Muscle of arm (tissue), 12 donors: Measurements from ENCODE around the gene TRIOBP. TPM values are rescaled to one million over a fixed set of nuclear protein-coding genes. Genes with fewer than 3 reads are reported as not detected.
"Not testable (repeated sequence)": the region's sequence is repeated elsewhere in the genome, so short reads cannot be mapped to it uniquely, and the experiment has no call there.

Experiments used
- DNase-seq: peaks from one replicate; pipeline ENCODE4 v3.0.0-alpha.2; 2013
- polyA plus RNA-seq, 12 donors: library from polyadenylated mRNA; unstranded; fragments of 120-200 nt; gene quantifications; one replicate each; pipeline ENCODE4 v1.2.1, GENCODE V29; 2013; ENCODE audit not compliant: insufficient read length in 12 of 12

The TRIOBP gene
- polyA plus RNA-seq, 12 donors, result 33.8 to 64.5 (median 39.2) TPM; not detected in 1

DNA sequence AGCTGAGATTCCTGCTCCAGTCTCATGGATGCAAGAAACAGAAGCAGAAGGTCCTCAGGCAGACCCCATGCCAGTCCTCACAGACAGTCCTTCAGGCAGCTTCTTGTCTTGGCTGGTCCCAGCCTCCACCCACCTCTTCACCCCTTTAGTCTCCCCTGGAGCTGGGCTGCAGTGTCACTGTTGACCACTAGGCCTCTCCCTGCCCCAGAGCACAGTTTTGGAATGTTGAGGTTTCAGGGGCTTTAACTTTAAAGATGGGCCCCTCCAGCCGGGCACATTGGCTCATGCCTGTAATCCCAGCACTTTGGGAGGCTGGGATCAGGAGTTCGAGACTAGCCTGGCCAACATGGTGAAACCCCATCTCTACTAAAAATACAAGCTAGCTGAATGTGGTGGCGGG, 71.4 kb downstream of the TRIOBP start:
- DNase-seq, result no peak

DNA sequence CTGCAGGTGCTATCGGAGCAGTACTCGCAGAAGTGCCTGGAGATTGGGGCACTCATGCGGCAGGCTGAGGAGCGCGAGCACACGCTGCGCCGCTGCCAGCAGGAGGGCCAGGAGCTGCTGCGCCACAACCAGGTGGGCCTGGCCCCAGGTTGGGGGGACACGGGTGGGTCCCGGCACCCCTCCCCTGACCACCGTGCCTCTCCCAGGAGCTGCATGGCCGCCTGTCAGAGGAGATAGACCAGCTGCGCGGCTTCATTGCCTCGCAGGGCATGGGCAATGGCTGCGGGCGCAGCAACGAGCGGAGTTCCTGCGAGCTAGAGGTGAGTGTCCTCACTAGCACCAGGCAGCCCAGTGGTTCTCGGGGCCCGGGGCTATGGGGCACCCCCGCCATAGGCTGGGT, 72.2 kb downstream of the TRIOBP start:
- DNase-seq, result no peak

DNA sequence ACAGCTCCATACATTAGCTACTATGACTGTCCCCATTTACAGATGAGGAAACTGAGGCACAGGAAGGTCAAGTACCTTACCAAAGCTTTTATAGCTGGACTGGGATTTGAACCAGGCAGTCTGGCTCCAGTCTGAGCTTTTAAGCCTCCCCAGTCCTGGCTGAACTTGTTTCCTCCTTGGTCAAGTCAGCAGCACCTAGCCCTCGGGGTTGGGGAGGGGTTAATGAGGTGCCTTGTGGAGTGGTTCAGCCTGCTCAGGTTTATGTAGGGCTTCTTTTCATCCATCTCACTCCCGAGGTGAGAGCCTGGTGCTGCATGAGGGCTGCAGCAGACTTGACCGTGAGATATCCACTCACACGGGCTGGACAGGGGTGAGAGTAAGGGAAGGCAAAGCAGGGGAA, 74.2 kb downstream of the TRIOBP start:
- DNase-seq, result no peak

DNA sequence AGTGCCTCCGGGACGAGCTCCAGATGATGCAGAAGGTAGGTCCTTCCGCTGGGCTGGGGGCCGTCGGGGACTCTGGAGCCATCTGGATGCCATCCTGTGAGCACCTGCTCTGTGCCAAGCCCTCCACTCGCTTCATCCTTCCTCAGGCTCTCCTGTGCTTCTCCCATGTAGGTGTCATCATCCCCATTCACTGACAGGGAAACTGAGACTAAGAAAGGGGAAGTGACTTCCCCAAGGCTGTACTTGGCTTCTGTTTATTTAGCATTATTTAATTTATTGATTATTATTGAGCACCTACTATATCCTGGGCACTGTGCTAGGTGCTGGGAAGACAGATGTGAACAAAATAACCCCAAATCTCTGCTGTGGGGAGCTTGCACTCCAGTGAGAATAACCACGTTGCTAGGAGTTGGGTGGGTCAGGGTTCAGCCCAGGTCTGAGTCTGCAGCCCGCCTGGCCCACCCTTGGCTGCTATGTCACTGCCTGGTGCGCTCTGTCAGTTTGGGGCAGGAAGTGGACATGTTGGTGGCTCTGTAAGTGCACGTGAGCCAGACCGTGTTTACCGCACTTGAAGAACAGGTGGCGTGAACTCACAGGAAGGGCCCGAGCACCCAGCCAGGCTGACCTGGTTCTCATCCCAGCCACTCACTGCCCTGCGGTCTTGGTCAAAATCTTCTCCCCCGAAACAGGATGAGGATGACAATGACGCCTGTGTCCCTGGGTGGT, 75.0 kb downstream of the TRIOBP start:
- DNase-seq, result no peak

DNA sequence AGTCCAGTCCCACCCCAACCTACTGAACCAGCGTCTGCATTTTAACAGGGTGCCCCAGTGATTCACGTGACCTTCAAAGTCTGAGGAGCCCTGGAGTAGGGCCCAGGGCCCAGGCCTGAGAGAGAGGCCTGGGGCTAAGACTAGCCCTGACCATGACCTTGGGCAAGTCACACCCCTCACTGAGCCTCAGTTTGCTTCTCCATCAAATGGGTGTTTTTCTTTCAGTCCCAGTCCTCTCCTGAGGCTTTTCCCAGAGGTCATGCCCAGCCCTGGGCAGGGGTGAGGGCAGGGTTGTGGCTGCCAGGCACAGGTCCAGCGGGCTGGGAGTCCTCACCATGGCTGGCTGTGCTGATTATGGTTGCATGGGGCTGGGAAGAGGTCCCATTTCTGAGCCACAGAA, 77.9 kb downstream of the TRIOBP start:
- DNase-seq, result no peak

DNA sequence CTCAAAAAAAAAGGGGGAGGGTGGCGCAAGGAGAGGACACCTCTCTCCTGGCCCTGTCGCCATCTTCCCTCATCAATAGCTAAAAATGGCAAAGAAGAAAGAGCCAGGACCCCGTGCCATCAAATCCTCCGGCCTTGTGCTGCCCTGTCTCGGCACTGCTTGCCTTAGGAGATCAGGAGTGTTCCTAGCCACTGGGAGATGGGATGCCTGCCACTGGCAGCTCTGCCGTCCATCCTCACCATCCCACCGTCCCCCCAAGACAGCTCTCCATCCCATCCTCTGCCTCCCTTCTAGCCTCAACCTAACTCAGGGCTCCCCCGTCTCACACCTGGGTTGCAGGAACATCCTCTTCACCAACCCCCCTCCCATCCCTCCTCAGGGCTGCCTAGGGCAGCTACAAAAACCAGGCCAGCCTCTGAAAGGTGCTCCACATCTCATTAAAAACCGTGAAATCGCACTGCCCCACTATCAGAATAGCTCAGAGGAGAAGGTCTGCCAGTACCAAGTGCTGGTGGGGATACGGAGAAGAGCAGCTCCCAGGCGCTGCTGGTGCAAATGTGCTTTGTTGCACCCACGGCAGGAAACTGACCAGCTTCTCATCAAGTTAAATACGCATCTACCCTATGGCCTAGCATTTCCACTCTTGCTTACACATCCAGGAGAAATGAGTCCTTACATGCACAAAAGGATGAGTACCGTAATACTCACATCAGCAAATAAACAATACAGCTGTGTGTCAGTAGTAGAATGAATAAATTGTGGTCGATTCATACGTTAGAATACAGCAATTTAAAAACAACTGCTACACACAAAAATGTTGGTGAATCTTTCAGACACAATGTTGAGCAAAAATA, 79.2 kb downstream of the TRIOBP start:
- no peak for DNase-seq

DNA sequence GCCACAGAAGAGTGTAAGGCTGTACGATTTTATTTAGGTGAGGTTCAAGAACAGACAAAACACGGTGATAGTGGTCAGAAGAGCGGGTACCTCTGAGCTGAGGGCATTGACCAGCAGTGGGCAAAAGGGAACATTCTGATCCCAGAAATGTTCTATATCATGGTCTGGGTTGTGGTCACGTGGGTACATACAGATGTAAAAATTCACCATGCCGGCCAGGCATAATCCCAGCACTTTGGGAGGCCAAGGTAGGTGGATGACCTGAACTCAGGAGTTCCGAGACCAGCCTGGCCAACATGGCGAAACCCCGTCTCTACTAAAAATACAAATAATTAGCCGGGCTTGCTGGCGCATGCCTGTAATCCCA, 79.8 kb downstream of the TRIOBP start:
- no peak for DNase-seq

DNA sequence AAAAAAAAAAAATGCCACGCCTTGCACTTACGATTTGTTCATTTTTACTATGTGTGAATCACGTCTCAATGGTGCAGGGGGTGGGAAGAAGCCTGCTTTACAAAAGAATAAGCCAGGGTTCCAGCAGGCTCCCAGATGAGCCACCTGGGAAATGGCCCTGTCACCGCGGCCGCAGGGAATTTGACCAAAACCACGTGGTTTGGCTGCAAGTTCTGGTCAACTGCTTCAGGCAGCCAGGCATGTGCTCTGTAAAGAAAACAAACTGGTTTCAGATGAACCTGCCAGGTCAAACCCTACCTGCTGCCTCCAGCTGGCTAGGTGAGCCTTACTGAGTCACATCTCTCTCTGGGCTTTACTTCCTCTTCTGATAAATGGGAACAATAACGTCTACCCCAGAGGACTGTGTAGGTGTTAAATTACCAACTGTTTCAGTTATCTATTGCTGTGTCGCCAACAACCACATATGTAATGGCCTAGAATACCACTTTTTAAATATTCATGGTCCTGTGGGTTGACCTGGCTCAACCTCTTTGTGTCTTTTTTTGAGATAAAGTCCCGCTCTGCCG, 80.4 kb downstream of the TRIOBP start:
- DNase-seq, result no peak

DNA sequence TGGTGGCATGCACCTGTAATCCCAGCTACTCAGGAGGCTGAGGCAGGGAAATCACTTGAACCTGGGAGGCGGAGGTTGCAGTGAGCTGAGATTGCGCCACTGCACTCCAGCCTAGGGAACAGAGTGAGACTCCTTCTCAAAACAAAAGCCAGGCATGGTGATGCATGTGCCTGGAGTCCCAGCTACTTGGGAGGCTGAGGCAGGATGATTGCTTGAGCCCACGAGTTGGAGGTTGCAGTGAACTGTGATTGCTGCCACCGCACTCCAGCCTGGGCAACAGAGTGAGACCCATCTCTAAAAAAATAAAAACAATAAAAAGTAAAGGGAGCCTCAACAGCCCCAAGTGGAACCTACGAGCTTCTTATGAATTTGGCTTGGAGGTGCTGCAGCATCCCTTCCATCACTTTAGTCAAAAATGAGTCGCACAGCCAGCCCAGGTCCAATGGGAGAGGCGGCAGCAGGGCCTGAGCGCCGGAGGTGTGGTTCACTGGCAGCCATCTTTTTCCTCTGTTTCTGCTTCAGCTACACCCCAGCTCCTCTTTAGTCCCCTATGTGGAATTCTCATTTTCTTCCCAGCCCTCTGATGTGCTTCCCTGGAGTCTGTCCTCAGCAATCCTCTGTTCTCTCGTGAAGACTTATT, 81.6 kb downstream of the TRIOBP start:
- DNase-seq, result no peak

DNA sequence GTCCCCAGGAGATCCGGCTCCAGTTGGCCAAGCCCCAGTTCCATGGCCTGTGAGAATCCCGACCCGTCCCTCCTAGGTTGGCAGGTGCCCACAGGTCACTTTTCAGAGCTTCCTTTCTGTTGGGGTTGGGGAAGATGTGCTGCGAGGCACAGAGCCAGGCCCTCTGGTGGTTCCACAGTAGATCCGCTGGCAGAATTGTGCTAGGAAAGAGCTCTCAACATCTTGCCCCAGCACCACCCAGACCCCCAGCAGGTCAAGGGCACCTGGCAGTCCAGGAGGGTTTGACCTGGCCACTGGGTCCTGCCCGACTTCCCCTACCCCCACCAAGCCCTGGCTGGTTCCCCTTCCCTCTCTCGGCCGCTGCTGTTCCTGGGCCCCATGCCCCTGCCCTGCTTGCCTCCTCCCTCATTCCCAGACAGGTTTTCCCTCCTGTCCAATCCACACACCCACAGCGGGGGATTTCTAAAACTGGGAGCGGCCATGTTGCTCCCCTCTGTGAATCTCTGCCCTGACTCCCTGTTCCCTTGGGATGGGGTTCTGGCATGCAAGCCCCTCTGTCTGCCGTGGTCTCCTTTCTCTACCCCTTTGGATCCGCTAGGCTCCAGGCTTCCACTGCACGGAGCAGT, 84.7 kb downstream of the TRIOBP start:
- no peak for DNase-seq

DNA sequence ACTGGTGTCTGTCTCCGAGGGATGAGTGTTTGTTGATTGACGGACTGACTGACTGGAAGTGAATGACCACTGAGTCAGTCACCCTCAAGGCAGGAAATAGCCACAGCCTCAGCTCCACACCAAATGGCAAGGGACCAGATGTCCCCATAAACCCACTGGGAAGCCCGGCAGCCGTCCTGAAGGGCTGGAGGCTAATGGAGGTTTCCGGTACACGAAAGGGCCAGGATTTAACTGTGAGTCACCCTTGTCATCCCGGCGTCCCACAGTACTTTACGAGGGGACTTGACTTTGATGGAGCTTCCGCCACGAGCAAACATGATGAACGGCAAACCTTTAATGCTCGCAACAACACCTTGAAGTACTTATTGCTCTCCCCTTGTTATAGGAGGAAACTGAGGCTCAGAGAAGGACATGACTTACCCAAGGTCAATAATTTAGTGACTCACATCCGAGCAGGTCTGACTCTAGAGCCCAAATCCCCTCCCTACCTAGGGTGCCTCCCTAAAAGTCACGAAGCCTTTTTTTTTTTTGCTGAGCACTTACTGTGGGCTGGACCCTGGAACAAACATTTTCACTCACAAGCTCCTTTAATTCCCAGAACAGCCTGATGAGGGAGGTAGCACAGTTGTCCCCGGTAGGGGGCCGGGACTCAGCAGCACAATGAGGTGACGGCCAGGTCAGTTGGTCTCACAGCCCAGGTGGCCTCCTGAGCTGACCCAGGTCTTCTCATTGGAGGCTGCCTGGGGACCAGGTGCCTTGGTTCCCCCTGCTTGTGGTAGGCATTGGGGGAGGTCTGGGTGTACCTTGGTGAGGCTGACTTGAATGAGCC, 85.7 kb downstream of the TRIOBP start:
- DNase-seq, result no peak

DNA sequence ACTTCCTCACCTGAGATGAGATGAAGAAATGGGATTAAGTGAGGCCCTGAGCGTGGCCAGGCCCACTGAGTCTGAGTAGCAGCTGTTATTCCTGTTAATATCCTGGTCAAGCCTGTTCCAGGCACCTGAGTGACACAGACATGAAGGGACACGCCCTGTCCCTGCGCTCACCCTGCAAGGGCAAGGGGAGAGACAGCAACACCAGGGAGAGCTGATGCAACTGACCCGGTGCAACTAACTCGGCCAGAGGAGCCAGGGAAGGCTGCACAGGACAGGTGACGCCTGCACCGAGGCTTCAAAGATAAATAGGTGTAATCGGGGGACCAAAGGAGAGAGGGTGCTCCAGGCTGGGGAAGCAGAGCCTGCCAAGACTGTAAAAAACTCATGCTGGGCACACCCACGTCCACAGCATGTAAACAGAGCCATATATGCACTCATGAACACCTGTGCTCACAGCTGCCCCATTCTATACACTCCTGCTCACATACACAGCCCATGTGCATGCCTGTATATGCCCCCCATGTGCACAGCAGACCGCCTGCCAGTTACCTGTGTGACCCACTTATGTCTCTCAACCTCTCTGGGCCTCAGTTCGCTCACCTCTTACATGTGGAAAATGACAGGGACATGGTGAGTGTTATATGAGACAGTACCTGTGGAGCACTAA, 88.1 kb downstream of the TRIOBP start:
- DNase-seq, result no peak

DNA sequence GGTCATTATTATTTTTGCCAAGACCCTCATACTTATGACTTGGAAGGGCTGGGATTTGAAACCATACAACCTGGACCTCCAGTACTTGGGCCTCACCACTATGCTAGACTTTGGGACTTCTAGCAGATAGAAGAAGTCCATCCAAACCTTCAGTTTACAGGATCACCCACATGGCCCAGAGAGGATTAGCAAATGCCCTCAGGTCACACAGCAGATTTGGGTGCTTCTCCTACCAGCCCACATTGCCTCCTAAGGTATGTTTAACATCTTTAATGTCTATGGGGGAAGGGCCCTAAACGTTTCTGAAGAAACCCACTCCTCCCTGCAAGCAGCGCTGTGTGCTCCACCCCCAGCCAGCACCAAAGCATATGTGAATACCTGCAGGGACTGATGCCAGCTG, 93.4 kb downstream of the TRIOBP start:
- DNase-seq, result no peak

DNA sequence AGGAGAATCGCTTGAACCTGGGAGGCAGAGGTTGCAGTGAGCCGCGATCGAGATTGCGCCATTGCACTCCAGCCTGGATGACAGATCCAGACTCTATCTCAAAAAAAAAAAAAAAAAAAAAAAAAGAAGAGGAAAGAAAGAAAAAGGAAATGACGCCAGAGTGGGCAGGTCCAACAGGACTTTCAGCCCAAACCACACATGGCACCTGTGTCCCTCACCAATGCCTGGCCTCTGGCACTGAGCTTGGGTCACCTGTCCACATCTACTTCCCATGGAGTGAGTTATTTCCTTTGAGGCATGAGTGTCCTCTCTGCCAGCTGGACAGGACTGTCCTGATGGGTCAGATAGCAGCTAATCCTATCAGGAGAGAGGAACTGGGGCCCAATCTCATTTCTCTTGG, 95.6 kb downstream of the TRIOBP start:
- DNase-seq, result no peak

DNA sequence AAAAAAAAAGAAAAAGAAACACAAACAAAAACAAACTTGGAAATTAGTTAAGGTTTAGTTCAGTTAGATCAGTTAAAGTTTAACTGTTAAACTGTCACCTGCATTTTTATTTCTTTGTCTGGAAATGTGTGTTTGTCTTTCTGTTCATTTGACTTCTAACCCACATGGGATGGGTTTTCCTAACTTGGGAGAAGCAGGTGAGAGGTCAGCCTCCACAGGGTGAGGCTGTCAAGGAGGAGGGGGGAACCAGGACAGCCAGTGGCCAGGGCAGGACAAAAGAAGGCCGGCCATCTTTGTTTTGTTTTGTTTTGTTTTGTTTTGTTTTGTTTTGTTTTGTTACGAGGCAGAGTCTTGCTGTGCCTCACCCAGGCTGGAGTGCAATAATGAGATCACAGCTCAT, 97.5 kb downstream of the TRIOBP start:
- no peak for DNase-seq

DNA sequence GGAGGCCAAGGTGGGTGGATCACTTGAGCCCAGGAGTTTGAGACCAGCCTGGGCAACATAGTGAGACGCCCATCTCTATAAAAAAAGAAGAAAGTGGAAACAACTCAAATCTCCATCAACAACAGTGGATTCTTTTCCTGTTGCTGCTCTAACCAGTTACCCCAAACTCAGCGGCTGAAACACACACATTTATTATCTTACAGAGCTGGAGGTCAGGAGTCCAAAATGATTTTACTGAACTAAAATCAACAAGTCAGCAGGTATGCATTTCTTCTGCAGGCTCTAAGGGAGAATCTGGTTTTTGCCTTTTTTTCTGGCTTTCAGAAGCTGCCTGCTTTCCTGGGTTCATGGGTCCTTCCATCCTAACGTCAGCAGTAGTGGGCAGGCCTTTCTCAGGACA, 99.2 kb downstream of the TRIOBP start:
- no peak for DNase-seq

DNA sequence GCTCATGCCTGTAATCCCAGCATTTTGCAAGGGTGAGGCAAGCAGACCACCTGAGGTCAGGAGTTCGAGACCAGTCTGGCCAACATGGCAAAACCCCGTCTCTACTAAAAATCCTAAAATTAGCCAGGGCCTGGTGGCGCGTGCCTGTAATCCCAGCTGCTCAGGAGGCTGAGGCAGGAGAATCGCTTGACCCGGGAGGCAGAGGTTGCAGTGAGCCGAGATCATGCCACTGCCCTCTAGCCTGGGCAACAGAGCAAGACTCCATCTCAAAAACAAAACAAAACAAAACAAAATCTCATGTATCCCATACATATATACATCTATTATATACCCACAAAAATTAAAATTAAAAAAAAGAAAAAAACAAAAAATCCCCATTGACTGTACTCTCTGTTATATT, 100.4 kb downstream of the TRIOBP start:
- DNase-seq, result not testable (repeated sequence)

DNA sequence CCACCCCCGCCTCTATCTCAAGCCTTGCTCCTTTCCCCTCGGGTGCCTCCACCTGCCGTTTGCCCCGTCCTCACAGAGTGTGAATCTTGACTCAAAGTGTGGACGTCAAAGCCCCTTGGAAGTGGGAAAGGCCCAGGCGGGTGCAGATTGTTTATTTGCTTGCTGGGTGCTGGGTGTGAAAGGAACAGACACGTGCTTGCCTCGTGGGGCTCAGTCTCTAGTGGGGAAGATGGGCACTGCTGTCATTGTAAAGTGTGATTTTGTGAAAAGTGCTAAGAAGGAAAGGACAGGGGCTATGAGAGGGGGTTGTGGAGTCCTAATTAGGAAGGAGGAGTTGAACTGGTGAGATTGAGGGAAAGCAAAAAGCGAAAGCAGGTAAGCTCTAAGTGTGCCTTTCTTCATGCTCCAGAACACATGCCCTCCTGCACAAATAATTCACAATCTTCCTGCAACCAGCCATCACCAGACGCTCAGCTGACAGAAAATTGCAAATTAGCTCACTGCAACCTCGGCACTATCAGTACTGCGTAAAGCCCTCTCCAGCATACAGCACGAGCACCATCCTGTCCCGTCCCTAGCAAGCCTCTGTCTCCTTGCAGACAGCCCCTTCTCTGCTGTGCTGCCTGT, 101.1 kb downstream of the TRIOBP start:
- no peak for DNase-seq

DNA sequence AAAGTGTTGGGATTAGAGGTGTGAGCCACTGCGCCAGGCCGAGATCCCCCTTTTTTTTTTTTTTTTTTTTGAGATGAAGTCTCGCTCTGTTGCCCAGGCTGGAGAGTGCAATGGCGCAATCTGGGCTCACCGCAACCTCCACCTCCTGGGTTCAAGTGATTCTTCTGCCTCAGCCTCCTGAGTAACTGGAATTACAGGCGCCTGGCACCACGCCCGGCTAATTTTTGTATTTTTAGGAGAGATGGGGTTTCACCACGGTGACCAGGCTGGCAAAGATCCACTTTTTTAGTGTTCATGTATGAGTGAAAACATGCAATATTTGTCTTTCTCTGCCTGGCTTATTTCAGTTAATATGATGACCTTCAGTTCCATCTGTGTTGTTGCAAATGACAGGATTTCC, 103.1 kb downstream of the TRIOBP start:
- DNase-seq, result not testable (repeated sequence)

DNA sequence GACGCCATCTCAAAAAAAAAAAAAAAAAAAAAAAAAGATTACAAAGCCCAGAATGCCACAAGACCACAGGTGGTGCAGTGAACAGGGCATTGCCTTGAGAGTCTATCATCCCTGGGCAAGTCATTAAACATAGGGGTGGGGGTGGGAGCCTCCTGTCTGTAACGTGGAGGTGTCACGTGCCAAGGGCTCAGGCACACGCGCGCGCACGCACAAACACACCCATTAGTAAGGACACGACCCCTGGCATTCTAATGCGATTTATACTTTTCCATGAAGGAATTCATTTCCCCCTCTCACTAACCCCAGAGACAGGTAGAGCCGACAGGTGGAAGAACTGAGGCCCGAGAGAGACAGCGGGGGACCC, 105.1 kb downstream of the TRIOBP start:
- no peak for DNase-seq
